Epidermal melanocyte (primary cell): Measurements from ENCODE around the gene YWHAB.
"Not testable (repeated sequence)": the region's sequence is repeated elsewhere in the genome, so short reads cannot be mapped to it uniquely, and the experiment has no call there.

Experiments
- DNase-seq: peaks from one replicate; pipeline ENCODE4 v3.0.0; 2011; ENCODE audit warnings: low spot score; ENCODE audit not compliant: insufficient read length

The YWHAB gene

GRCh38 chr20:44866703-44867335 lies 18.7 kb upstream of the YWHAB start:
- no peak for DNase-seq

- no peak for DNase-seq
These were observed 16.0 kb upstream of the YWHAB start for GRCh38 chr20:44869471-44869870.

GRCh38 chr20:44882360-44882759 lies 3.1 kb upstream of the YWHAB start:
- DNase-seq, result not testable (repeated sequence)

GRCh38 chr20:44883214-44883902 lies 2.1 kb upstream of the YWHAB start:
- no peak for DNase-seq

GRCh38 chr20:44884907-44885391 lies 556 bp upstream of the YWHAB start:
- no peak for DNase-seq

- no peak for DNase-seq
These were observed 754 bp downstream of the YWHAB start for GRCh38 chr20:44886266-44886651.

GRCh38 chr20:44886828-44887227 lies 1.3 kb downstream of the YWHAB start:
- DNase-seq, result no peak

- no peak for DNase-seq
These were observed 2.0 kb downstream of the YWHAB start for GRCh38 chr20:44887466-44887865.

GRCh38 chr20:44888226-44889103 lies 3.0 kb downstream of the YWHAB start:
- DNase-seq, result no peak

GRCh38 chr20:44891826-44892225 lies 6.3 kb downstream of the YWHAB start:
- DNase-seq, result no peak

GRCh38 chr20:44894959-44895358 lies 9.5 kb downstream of the YWHAB start:
- no peak for DNase-seq

- DNase-seq, result no peak
These were observed 11.1 kb downstream of the YWHAB start for GRCh38 chr20:44896583-44896982.

GRCh38 chr20:44897133-44897532 lies 11.6 kb downstream of the YWHAB start:
- no peak for DNase-seq

GRCh38 chr20:44900231-44900854 lies 14.8 kb downstream of the YWHAB start:
- no peak for DNase-seq

- DNase-seq, result no peak
These were observed 16.5 kb downstream of the YWHAB start for GRCh38 chr20:44901974-44902373.

- DNase-seq, result no peak
These were observed 18.9 kb downstream of the YWHAB start for GRCh38 chr20:44904377-44904776.

GRCh38 chr20:44908987-44909871 lies 23.7 kb downstream of the YWHAB start:
- no peak for DNase-seq

- peak; percentile 59 for DNase-seq
These were observed 24.6 kb downstream of the YWHAB start, which contains the start of gene PABPC1L for GRCh38 chr20:44909872-44910689. PABPC1L (plus strand) TSS chr20:44910060; CDS start chr20:44910144, 84 bp downstream.

GRCh38 chr20:44910690-44911262 lies 25.3 kb downstream of the YWHAB start:
- no peak for DNase-seq
